IMR-90 (cell line): ENCODE data around the gene TTLL9. TPM values are rescaled to one million over a fixed set of nuclear protein-coding genes. Genes with fewer than 3 reads are reported as not detected.
A peak's percentile ranks its signal among the peaks of the same experiment; 100 is the strongest.

ENCODE experiments used
- ATAC-seq: fragments of 200-7000 bp; cut with Tn5 transposase; 2 replicates; pipeline ENCODE4 v1.9.1; 2020; ENCODE audit warnings: low read depth, mild to moderate bottlenecking, moderate library complexity
- BruUV-seq: library from RNA; stranded (reverse); fragments of 400-500 nt; replicated peaks from 2 replicates; lab custom pipeline; 2021; lab: Mats Ljungman, UMichigan
- CTCF ChIA-PET: fragments of 300-600 bp; formaldehyde crosslinking; extraction: SDS; loops from one replicate; lab custom pipeline; 2021; ENCODE audit warnings: antibody characterized with exemption; lab: Yijun Ruan, JAX
- POLR2A ChIA-PET: fragments of 300-600 bp; sonication (Branson Sonifier 250); formaldehyde crosslinking; loops from one replicate; lab custom pipeline; 2022; ENCODE audit warnings: antibody characterized with exemption; ENCODE audit not compliant: unreplicated experiment; lab: Charles Lee
- DNase-seq: peaks from one replicate; pipeline ENCODE4 v3.0.0; 2013
- H2AFZ ChIP-seq: replicated peaks from 2 replicates; pipeline ENCODE3; 2013; ENCODE audit warnings: low read length, mild to moderate bottlenecking; ENCODE audit not compliant: poor library complexity
- H2AK5ac ChIP-seq: 2 replicates; pipeline ENCODE4 v1.6.1; 2013; ENCODE audit warnings: low read depth, low read length, inconsistent platforms
- H2AK9ac ChIP-seq: replicated peaks from 2 replicates; pipeline ENCODE3; 2013; ENCODE audit warnings: mild to moderate bottlenecking, low read depth, low read length, moderate library complexity; ENCODE audit not compliant: poor library complexity
- H2BK120ac ChIP-seq: 2 replicates; pipeline ENCODE4 v1.6.1; 2013; ENCODE audit warnings: low read depth, low read length, inconsistent platforms
- H2BK15ac ChIP-seq: 3 replicates; pipeline ENCODE4 v1.6.1; 2013; ENCODE audit warnings: low read depth, low read length, inconsistent platforms
- H2BK20ac ChIP-seq: 2 replicates; pipeline ENCODE4 v1.6.1; 2013; ENCODE audit warnings: low read depth, mild to moderate bottlenecking, inconsistent platforms, low read length, moderate library complexity
- H2BK5ac ChIP-seq: 2 replicates; pipeline ENCODE4 v1.6.1; 2013; ENCODE audit warnings: mild to moderate bottlenecking, low read depth, low read length, inconsistent platforms; ENCODE audit not compliant: poor library complexity, severe bottlenecking
- H3K14ac ChIP-seq: replicated peaks from 2 replicates; pipeline ENCODE4 v1.6.1; 2013; ENCODE audit warnings: low read depth, low read length, inconsistent platforms
- H3K18ac ChIP-seq: 2 replicates; pipeline ENCODE4 v1.6.1; 2013; ENCODE audit warnings: low read depth, low read length, control low read depth
- H3K23ac ChIP-seq: 2 replicates; pipeline ENCODE4 v1.6.1; 2013; ENCODE audit warnings: low read depth, low read length, inconsistent platforms
- H3K27ac ChIP-seq: 2 replicates; pipeline ENCODE4 v1.5.1; 2013; ENCODE audit warnings: mild to moderate bottlenecking, control low read depth, low read length; ENCODE audit not compliant: insufficient read depth
- H3K27me3 ChIP-seq: 2 replicates; pipeline ENCODE4 v1.6.1; 2013; ENCODE audit warnings: low read length; ENCODE audit not compliant: control insufficient read depth, insufficient read depth
- H3K36me3 ChIP-seq: 2 replicates; pipeline ENCODE4 v1.6.1; 2013; ENCODE audit warnings: low read length, mixed read lengths; ENCODE audit not compliant: control insufficient read depth, insufficient read depth
- H3K4ac ChIP-seq: 2 replicates; pipeline ENCODE4 v1.6.1; 2013; ENCODE audit warnings: low read depth, low read length, inconsistent platforms
- H3K4me1 ChIP-seq: 2 replicates; pipeline ENCODE4 v1.6.1; 2013; ENCODE audit warnings: low read length, mixed read lengths; ENCODE audit not compliant: control insufficient read depth, insufficient read depth
- H3K4me2 ChIP-seq: 2 replicates; pipeline ENCODE4 v1.6.1; 2013; ENCODE audit warnings: low read depth, mild to moderate bottlenecking, control low read depth, low read length, moderate library complexity
- H3K4me3 ChIP-seq: 2 replicates; pipeline ENCODE4 v1.5.1; 2013; ENCODE audit warnings: low read depth, mild to moderate bottlenecking, control low read depth, low read length, moderate library complexity; ENCODE audit not compliant: insufficient read depth
- H3K56ac ChIP-seq: 2 replicates; pipeline ENCODE4 v1.6.1; 2013; ENCODE audit warnings: low read length, inconsistent platforms; ENCODE audit not compliant: insufficient read depth; ENCODE audit errors: extremely low read depth
- H3K79me1 ChIP-seq, 2 experiments: 2 replicates each; pipeline ENCODE4 v1.6.1; 2013; ENCODE audit warnings: low read length in 2 of 2, inconsistent platforms in 1 of 2, low read depth in 1 of 2
- H3K9ac ChIP-seq: 2 replicates; pipeline ENCODE4 v1.6.1; 2013; ENCODE audit warnings: low read depth, low read length, control low read depth
- H3K9me1 ChIP-seq: 2 replicates; pipeline ENCODE4 v1.6.1; 2013; ENCODE audit warnings: low read length, inconsistent platforms; ENCODE audit not compliant: insufficient read depth
- H3K9me3 ChIP-seq: 2 replicates; pipeline ENCODE4 v1.6.1; 2013; ENCODE audit warnings: low read length; ENCODE audit not compliant: control insufficient read depth, insufficient read depth
- H4K20me1 ChIP-seq: 2 replicates; pipeline ENCODE4 v1.6.1; 2013; ENCODE audit warnings: low read length, inconsistent platforms; ENCODE audit not compliant: insufficient read depth
- H4K5ac ChIP-seq: 2 replicates; pipeline ENCODE4 v1.6.1; 2013; ENCODE audit warnings: mild to moderate bottlenecking, low read depth, low read length, control low read depth
- H4K8ac ChIP-seq, 2 experiments: 2 replicates each; pipeline ENCODE4 v1.6.1; 2013; ENCODE audit warnings: low read depth in 2 of 2, low read length in 2 of 2, control low read depth in 1 of 2, inconsistent platforms in 1 of 2
- H4K91ac ChIP-seq: 2 replicates; pipeline ENCODE4 v1.6.1; 2013; ENCODE audit warnings: low read depth, low read length, inconsistent platforms; ENCODE audit not compliant: insufficient read depth
- BHLHE40 ChIP-seq: fragments of 150-350 bp; IDR thresholded peaks from 2 replicates; pipeline ENCODE4 v1.6.1; 2016; ENCODE audit warnings: mild to moderate bottlenecking, low read depth, low read length
- CHD1 ChIP-seq: IDR thresholded peaks from 2 replicates; pipeline ENCODE4 v1.6.1; 2012; ENCODE audit warnings: low read depth, low read length, improper control_type of control experiment
- MAFK ChIP-seq: IDR thresholded peaks from 2 replicates; pipeline ENCODE4 v1.6.1; 2012; ENCODE audit warnings: low read depth, low read length, improper control_type of control experiment
- RAD21 ChIP-seq: IDR thresholded peaks from 2 replicates; pipeline ENCODE4 v1.6.1; 2012; ENCODE audit warnings: low read length, improper control_type of control experiment
- RCOR1 ChIP-seq: IDR thresholded peaks from 2 replicates; pipeline ENCODE4 v1.6.1; 2012; ENCODE audit warnings: mild to moderate bottlenecking, low read length, improper control_type of control experiment; ENCODE audit not compliant: insufficient replicate concordance
- RFX5 ChIP-seq: IDR thresholded peaks from 2 replicates; pipeline ENCODE4 v1.8.0; 2012; ENCODE audit warnings: low read depth, mild to moderate bottlenecking, low read length, moderate library complexity
- SMC3 ChIP-seq: fragments of 150-350 bp; IDR thresholded peaks from 2 replicates; pipeline ENCODE4 v1.6.1; 2016; ENCODE audit warnings: low read depth, mild to moderate bottlenecking, antibody characterized with exemption, low read length, moderate library complexity
- WGBS, 2 experiments: methylation state at CpG; one replicate each; pipeline versions ENCODE4 v1.1.5 to v1.1.7; 2013; ENCODE audit warnings: missing lambda C conversion rate in 2 of 2; ENCODE audit not compliant: insufficient read length in 1 of 2; ENCODE audit errors: extremely low coverage in 2 of 2; 5-methylcytosine and 5-hydroxymethylcytosine counted together
- dilution Hi-C: fragments of 300-500 bp; cut with HindIII; formaldehyde crosslinking; loops from one replicate; pipeline ENCODE4 v1.14.3; 2018; ENCODE audit warnings: low sequenced_read_pairs; ENCODE audit not compliant: unreplicated experiment
- in situ Hi-C: fragments of 300-500 bp; cut with MboI; formaldehyde crosslinking; loops from 3 replicates; pipeline ENCODE4 v1.14.3; 2019; ENCODE audit warnings: low sequenced_read_pairs, inconsistent platforms, mixed read lengths
- intact Hi-C: fragments of 100-400 bp; cut with micrococcal nuclease; formaldehyde crosslinking; loops from 2 replicates; pipeline ENCODE4 v1.10.0; 2022
- polyA plus RNA-seq, 3 experiments: library from polyadenylated mRNA; depleted of rRNA; stranded (reverse); fragments of >200 nt; gene quantifications; 2 replicates each; pipeline ENCODE4 v1.2.3, GENCODE V29; 2012; ENCODE audit warnings: low replicate concordance in 1 of 3
- total RNA-seq: library from RNA; depleted of rRNA; stranded (reverse); fragments of >200 nt; gene quantifications from 2 replicates; pipeline ENCODE4 v1.2.3, GENCODE V29; 2012
- TF ChIP-seq, protein P1 (sequence below): conservative IDR thresholded peaks from 2 replicates; pipeline ENCODE4 v1.5.1; 2012; ENCODE audit warnings: mild to moderate bottlenecking, low read depth, low read length, improper control_type of control experiment

TTLL9 gene
- total and polyA plus RNA-seq, 2 of the 4 experiments (the other 2 are of a cell fraction), result not detected

GRCh38 chr20:31923388-31924331 lies 53.2 kb downstream of the TTLL9 start:
- ChIA-PET CTCF (interaction anchor here (1.0 kb wide), 1 partner anchor 13 kb away, joined by 3 read pairs; no protein-coding TSS in a partner anchor), POLR2A (no interaction called here)
- H3K4me2 ChIP-seq, result no peak overlapping the region
- H2BK5ac ChIP-seq, result no peak overlapping the region
- H3K9me3 ChIP-seq, result no peaks in the 10 kb centered on the region
- no peaks in the 10 kb centered on the region for H3K4me1 ChIP-seq
- H2AK9ac ChIP-seq, result no peak overlapping the region
- H3K4ac ChIP-seq, result no peak overlapping the region
- H3K27ac ChIP-seq, result no peak overlapping the region
- TF ChIP-seq RCOR1 (no peak), SMC3 (no peak), RFX5 (no peak), CHD1 (no peak), RAD21 (no peak), MAFK (no peak), BHLHE40 (no peak)
- TF ChIP-seq, protein P1, sequence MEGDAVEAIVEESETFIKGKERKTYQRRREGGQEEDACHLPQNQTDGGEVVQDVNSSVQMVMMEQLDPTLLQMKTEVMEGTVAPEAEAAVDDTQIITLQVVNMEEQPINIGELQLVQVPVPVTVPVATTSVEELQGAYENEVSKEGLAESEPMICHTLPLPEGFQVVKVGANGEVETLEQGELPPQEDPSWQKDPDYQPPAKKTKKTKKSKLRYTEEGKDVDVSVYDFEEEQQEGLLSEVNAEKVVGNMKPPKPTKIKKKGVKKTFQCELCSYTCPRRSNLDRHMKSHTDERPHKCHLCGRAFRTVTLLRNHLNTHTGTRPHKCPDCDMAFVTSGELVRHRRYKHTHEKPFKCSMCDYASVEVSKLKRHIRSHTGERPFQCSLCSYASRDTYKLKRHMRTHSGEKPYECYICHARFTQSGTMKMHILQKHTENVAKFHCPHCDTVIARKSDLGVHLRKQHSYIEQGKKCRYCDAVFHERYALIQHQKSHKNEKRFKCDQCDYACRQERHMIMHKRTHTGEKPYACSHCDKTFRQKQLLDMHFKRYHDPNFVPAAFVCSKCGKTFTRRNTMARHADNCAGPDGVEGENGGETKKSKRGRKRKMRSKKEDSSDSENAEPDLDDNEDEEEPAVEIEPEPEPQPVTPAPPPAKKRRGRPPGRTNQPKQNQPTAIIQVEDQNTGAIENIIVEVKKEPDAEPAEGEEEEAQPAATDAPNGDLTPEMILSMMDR, result no peak
- H3K4me3 ChIP-seq, result no peak overlapping the region
- no TSS peak for BruUV-seq
- no peaks in the 10 kb centered on the region for H3K79me1 ChIP-seq
- no peak overlapping the region for H4K91ac ChIP-seq
- ATAC-seq (no peak), DNase-seq (no peak)
- WGBS, 2 experiments, result 34% methylated on average over 9 of the region's 13 CpGs; no CpG with 5 or more reads in 1 of the 2 experiments
- H2AFZ ChIP-seq, result peak overlapping the region; percentile 33
- intact Hi-C loops (no loop called here), dilution Hi-C loops (no loop called here), in situ Hi-C loops (no loop called here)
- H3K14ac ChIP-seq, result no peak overlapping the region
- H3K9me1 ChIP-seq, result no peaks in the 10 kb centered on the region
- H3K27me3 ChIP-seq, result peaks cover 41% of the 10 kb centered on the region
- H2BK120ac ChIP-seq, result no peak overlapping the region
- H2AK5ac ChIP-seq, result no peak overlapping the region
- H3K18ac ChIP-seq, result no peak overlapping the region
- no peak overlapping the region for H3K23ac ChIP-seq
- no peak overlapping the region for H2BK15ac ChIP-seq
- H4K20me1 ChIP-seq, result no peaks in the 10 kb centered on the region
- H3K9ac ChIP-seq, result no peak overlapping the region
- no peak overlapping the region for H3K56ac ChIP-seq
- no peak overlapping the region for H4K5ac ChIP-seq
- H2BK20ac ChIP-seq, result no peak overlapping the region
- H4K8ac ChIP-seq, result no peak overlapping the region
- no peaks in the 10 kb centered on the region for H3K36me3 ChIP-seq
